ENCODE data around the gene TENM4. TPM values are rescaled to one million over a fixed set of nuclear protein-coding genes. Genes with fewer than 3 reads are reported as not detected.

TENM4 gene
- total RNA-seq, 1 experiment from 2014 or later = 0.39 TPM

GRCh38 chr11:79159657-79160450, 281.0 kb downstream of the TENM4 start:
- TF ChIP-seq SIN3A (IDR thresholded peaks at IDR 0.05; ENCODE audit: borderline replicate concordance, insufficient read depth, low read depth, low read length) = no peak
- peak; percentile 22; the same call in 1 of the 2 replicates for TF ChIP-seq CTCF (IDR thresholded peaks at IDR 0.05)
- Histone ChIP-seq H3K4me1 (ENCODE audit: control insufficient read depth, insufficient read depth, low read length) (no peaks in the 10 kb centered on the region), H3K4me3 (ENCODE audit: low read depth in 2 of 2, low read length in 2 of 2) (no peak overlapping the region), H3K9me3 (ENCODE audit: control insufficient read depth, insufficient read depth, low read depth, low read length) (no peaks in the 10 kb centered on the region), H3K27me3 (ENCODE audit: control insufficient read depth, insufficient read depth, low read length) (no peaks in the 10 kb centered on the region; the same call in none of the 2 replicates), H3K36me3 (ENCODE audit: control insufficient read depth, insufficient read depth, low read length) (no peaks in the 10 kb centered on the region; the same call in 1 of the 2 replicates), H3K27ac (ENCODE audit: low read length) (no peak overlapping the region)
- ChIA-PET POLR2A (no interaction called here), CTCF (no interaction called here)
- ATAC-seq = no peak
- in situ Hi-C loops (cut with HindIII; ENCODE audit: low pct_unique_long_range_greater_than_20kb, low sequenced_read_pairs) = no loop called here
- intact Hi-C loops (cut with micrococcal nuclease; ENCODE audit: unreplicated experiment) = no loop called here
- DNase-seq (ENCODE audit: low read depth, low spot score) = no peak
- no TSS peak for BruUV-seq (replicated peaks)

GRCh38 chr11:79157738-79158137, 283.1 kb downstream of the TENM4 start:
- Histone ChIP-seq H3K27me3 (ENCODE audit: control insufficient read depth, insufficient read depth, low read length) (peaks cover 5% of the 10 kb centered on the region), H3K9me3 (ENCODE audit: control insufficient read depth, insufficient read depth, low read depth, low read length) (no peaks in the 10 kb centered on the region), H3K4me3 (ENCODE audit: low read depth in 2 of 2, low read length in 2 of 2) (no peak overlapping the region), H3K27ac (ENCODE audit: low read length) (no peak overlapping the region), H3K36me3 (ENCODE audit: control insufficient read depth, insufficient read depth, low read length) (no peaks in the 10 kb centered on the region), H3K4me1 (ENCODE audit: control insufficient read depth, insufficient read depth, low read length) (no peaks in the 10 kb centered on the region)
- TF ChIP-seq REST (IDR thresholded peaks at IDR 0.05; ENCODE audit: insufficient read depth in 1 of 2, low read depth in 2 of 2, low read length in 1 of 2) (no peak), TCF7L2 (IDR thresholded peaks at IDR 0.05; ENCODE audit: low read depth, low read length) (no peak), POLR2AphosphoS5 (IDR thresholded peaks at IDR 0.05; ENCODE audit: low read depth, low read length) (no peak), SIN3A (IDR thresholded peaks at IDR 0.05; ENCODE audit: borderline replicate concordance, insufficient read depth, low read depth, low read length) (no peak), CTCF (IDR thresholded peaks at IDR 0.05) (no peak)
- ATAC-seq (no peak), DNase-seq (ENCODE audit: low read depth, low spot score) (no peak)
- BruUV-seq (replicated peaks) = no TSS peak
- intact Hi-C loops (cut with micrococcal nuclease; ENCODE audit: unreplicated experiment) (no loop called here), in situ Hi-C loops (cut with HindIII; ENCODE audit: low pct_unique_long_range_greater_than_20kb, low sequenced_read_pairs) (no loop called here)
- POLR2A ChIA-PET = no interaction called here
- CTCF ChIA-PET = no interaction called here
